ENCODE measurements around the gene PNMA8B.

DNA sequence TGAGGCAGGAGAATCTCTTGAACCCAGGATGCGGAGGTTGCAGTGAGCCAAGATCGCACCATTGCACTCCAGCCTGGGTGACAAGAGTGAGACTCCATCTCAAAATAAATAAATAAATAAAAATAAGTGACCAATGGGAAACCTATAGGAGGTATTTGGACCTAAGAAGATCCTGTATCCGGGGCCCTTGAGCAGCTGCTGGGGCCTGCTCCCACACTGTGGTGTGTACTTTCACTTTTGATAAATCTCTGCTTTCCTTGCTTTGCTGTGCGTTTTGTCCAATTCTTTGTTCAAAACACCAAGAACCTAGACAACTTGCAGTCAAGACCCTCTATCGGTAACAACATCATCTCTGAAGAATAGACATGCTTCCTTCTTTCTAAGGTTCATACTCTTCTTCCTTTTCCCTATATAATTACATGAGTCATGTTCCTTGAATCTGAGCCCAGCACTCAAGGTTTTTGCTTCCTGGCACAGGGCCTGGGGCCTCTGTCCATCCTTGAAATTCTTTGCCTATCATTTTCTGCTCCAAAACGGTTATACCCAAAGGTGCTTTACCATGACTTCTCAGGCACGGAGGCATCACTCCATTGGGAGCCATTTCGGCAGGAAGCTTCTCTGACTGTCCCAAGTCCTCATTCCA is 52.7 kb downstream of the PNMA8B start:
- TF ChIP-seq POLR2AphosphoS5 (IDR thresholded peaks at IDR 0.05; ENCODE audit: low read depth, low read length) (no peak), EZH2 (IDR thresholded peaks at IDR 0.05) (no peak), EZH2phosphoT487 (IDR thresholded peaks at IDR 0.05; ENCODE audit: borderline replicate concordance) (no peak)
- TF ChIP-seq, protein P1, sequence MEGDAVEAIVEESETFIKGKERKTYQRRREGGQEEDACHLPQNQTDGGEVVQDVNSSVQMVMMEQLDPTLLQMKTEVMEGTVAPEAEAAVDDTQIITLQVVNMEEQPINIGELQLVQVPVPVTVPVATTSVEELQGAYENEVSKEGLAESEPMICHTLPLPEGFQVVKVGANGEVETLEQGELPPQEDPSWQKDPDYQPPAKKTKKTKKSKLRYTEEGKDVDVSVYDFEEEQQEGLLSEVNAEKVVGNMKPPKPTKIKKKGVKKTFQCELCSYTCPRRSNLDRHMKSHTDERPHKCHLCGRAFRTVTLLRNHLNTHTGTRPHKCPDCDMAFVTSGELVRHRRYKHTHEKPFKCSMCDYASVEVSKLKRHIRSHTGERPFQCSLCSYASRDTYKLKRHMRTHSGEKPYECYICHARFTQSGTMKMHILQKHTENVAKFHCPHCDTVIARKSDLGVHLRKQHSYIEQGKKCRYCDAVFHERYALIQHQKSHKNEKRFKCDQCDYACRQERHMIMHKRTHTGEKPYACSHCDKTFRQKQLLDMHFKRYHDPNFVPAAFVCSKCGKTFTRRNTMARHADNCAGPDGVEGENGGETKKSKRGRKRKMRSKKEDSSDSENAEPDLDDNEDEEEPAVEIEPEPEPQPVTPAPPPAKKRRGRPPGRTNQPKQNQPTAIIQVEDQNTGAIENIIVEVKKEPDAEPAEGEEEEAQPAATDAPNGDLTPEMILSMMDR (IDR thresholded peaks at IDR 0.05 in 2 of 3, conservative IDR thresholded peaks at IDR 0.05 in 1 of 3; ENCODE audit: borderline replicate concordance in 1 of 3, insufficient read depth in 1 of 3, low read depth in 2 of 3, low read length in 2 of 3): no peak
